HG03521 (cell line): ENCODE data around the gene EXOC3L1.
A peak's percentile ranks its signal among the peaks of the same experiment; 100 is the strongest.

Experiments
- ATAC-seq: cut with Tn5 transposase; IDR thresholded peaks from one replicate; pipeline ENCODE4 v1.9.1; 2021; ENCODE audit warnings: mild to moderate bottlenecking, moderate library complexity; ENCODE audit not compliant: unreplicated experiment

Gene EXOC3L1

DNA sequence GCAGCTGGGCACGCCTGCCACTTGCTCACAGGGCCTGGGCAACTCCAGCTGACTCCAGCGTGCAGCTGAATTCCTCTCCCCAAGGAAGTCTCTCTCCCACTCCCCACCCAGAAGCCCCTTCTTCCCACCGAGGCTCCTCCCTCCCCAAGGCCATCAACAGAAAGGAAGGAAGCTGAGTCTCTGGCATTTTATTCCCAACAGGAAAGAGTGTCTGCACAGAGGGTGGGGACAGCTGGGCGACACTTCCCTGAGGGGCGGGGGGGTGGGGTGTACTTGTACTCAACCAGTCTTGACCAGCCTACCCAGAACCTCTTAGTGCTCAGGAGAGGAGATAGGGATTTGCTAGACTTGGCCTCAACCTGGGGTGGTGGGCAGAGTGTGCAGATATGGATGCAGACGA, at the start of gene EXOC3L1:
Gene EXOC3L1, minus strand, starts transcription at position 96 of the 400 bp plus-strand sequence. CDS start 460 bp downstream, outside the sequence.
- no peak for ATAC-seq

GRCh38 chr16:67238806-67239470, 49.0 kb upstream of the EXOC3L1 start:
- ATAC-seq: no peak

DNA sequence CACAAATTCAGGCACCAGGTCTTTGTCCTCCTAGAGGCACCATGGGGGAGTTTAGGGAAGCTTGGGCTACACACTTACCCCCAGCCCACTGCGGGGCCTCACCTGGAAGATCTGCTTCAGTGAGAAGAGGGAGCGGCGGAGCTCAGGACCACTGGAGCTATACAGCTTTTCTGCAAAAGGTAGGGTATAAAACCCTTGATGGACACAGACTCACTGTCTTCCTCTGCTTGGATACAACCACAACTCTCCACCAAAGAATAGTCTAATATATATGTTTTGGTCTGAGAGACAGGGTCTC, 48.3 kb upstream of the EXOC3L1 start:
- ATAC-seq: no peak

- ATAC-seq: no peak
Measured at GRCh38 chr16:67237396-67238277, 47.7 kb upstream of the EXOC3L1 start.

GRCh38 chr16:67236563-67237395, 46.8 kb upstream of the EXOC3L1 start:
- ATAC-seq: no peak

GRCh38 chr16:67235816-67236562, 46.1 kb upstream of the EXOC3L1 start:
- ATAC-seq: no peak

DNA sequence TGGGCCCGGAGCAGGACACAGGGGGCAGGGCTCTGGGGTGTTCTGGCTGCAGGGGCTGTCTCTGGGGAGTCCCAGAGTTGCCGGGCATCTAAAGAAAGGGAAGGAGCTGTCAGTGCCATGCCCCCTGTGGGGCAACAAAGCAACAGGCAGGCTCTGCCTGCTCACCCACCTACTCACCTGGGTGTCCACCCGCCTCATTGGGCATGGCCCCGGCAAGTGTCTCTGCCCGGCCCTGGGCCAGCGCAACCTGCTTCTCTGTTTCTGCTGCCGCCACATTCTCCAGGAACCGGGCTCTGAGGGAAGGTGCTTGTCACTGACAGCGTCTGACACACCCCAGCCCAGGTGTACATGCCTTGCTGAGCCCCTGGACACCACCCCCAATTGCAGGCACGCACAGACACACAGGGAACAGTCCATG, 44.3 kb upstream of the EXOC3L1 start:
- no peak for ATAC-seq

DNA sequence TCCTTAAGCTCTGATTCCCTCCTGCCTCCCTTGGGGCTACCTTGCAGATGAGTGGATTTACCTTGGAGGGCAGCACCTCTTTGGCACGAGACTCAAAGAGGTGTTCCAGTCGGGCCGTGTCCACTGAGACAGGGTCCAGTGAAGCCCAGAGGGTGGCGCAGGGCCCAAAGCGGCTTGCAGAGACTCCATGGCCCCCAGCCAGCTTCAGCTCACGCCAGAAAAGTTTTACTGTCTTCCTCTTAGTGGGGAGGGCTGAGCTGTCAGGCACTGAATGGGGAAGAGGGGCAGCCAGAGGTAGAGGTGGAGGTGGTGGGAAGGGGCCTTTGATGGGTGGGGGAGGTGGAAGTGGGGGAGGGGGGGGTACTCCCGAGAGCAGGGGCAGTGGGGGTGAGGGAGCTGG, 43.7 kb upstream of the EXOC3L1 start:
- ATAC-seq: no peak

DNA sequence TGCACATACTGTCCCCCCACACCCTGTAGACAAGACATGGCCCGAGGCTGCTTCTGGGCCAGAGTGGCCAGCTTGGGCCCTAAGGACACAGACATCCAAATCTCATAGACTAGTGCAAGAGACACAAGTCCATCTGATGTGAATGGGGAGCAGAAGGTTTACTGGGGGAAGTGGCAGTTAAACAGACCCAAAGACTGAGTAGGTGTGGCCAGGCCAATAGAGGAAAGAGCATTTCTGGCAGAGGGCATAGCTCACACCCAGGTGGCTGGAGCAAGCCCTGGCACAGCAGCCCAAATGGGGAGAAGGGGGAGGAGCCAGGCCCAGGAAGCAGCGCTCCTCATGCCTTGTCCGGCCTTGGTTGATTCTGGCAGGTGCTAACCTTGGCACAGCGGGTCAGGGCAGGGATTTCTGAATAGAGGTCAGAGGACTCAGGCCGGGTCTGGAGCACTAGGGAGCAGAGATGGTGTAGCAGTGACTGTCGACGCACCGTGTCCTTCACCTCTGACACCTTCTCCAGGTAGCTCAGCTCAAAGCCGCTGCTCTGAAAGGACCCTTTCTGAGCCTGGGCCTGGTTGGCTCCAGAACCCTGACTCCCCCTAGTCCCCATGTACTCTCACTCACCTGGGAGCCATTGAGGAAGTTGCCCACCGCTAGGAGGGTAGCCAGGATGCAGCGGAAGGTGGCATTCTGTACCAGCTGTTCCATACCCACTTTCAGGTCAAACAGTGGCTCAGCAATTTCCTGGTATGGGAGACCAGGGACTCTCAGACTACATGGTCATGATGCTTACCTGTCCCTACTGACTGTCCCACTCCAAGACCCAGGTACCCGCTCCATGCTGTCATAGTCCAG, 41.1 kb upstream of the EXOC3L1 start:
- ATAC-seq: no peak

DNA sequence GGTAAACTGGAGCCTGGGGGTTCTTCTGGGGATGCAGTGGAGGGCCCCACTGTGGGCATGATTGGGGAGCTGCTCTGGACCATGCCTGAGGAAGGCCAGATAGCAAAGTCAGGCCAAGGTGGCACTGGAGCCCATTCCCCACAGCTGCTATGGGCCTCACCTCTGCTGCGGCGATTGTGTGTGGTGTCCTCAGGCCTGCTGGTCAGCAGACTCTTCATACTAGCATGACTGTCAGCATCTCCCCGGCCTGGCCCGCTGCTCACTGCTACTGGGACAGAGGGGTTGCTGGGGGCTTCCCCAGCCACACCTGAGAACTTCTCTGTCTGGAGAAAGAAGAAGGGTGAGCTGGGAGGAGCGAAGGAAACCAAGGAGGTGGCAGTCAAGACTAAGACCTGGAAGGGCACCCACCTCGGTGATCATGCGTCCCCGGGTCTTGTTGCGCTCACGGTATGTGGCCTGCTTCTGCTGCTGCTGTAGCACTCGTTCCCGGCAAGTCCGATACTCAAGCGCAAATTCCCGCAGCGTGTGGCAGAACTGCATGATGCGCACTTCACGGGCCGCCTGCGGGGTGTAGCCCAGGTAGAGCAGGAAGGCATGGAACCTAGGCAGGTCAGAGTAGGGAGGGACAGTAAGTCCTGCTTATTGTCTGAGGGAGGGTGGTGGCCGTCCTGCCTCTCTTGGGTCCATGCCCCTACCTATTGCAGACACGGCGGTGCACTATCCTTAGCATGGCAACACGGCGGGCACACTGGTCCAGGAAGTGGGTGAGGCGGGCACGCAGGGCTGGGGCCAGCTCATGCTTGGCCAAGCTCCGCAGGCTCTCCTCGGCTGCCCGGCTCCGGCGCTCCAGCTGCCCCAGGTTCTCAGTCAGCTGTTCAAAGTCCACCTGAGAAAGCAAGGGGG, 40.2 kb upstream of the EXOC3L1 start:
- ATAC-seq: no peak

DNA sequence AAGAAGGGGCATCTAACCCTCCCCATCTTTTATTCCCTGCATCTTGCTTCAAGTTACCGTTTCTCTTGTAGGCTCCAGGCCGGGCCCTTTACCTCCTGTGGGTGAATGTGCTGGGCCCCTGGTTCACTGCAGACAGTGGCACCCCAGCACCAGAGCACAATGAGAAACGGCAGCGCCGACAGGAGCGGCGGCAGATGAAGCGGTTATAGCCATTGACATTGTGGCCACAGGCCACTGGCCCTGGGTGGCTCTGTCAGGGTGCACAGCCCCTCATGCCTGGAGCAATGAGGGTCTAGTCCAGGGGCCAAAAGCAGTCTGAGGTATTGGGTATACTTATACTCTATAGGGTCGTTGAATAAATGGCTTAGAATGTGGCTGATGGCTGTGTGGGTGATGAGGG, 39.0 kb upstream of the EXOC3L1 start:
- no peak for ATAC-seq

DNA sequence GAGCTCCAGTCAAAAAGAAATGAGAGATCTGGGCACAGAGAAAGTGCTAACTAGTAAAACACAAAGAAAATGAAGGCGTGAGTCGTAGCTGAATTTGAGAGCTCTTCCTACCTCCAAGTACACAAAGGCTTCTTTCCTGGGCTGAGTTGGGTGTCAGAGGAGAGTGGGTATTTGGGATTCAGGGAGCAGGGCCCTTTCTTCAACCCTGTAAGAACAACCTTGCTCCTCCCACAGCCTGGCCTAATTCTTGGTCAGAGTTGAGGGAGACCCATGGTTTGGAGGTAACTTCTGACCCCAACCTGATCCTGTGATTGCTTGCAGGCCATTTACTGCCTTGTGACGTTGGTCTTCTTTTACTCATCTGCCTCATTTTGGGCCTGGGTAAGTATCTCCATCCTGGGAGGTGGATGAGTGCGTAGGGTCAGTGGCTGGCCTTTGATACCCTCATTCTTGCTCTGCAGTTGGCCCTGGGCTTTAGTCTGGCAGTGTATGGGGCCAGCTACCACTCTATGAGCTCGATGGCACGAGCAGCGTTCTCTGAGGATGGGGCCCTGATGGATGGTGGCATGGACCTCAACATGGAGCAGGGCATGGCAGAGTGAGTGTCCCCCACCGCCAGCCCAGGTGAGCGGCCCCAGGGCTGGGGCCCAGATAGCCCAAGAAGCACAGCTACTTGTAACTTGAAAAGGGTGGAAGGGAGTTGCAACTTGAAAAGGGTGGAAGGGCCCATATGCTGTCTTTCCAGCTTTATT, 38.3 kb upstream of the EXOC3L1 start:
- ATAC-seq: no peak

DNA sequence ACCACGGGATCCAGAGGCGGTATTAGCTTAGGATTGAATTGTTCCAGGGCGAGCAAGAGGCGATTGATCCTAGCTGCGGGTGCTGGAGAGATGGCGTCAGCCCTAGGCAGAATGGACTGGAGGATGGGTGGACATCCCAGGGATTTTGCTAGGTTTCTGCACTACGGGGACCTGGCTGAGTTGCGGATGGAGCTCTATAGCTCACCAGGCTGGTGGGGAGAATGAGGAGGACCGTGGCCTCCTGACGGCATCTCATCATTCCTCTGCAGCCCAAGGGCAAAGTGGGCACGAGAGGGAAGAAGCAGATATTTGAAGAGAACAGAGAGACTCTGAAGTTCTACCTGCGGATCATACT, 37.6 kb upstream of the EXOC3L1 start:
- no peak for ATAC-seq

GRCh38 chr16:67226804-67227566, 37.0 kb upstream of the EXOC3L1 start, which contains the start of gene TMEM208:
Gene TMEM208, plus strand, starts transcription at chr16:67227130. Its CDS starts 89 bp downstream, at chr16:67227219.
- ATAC-seq: peak; percentile 95

DNA sequence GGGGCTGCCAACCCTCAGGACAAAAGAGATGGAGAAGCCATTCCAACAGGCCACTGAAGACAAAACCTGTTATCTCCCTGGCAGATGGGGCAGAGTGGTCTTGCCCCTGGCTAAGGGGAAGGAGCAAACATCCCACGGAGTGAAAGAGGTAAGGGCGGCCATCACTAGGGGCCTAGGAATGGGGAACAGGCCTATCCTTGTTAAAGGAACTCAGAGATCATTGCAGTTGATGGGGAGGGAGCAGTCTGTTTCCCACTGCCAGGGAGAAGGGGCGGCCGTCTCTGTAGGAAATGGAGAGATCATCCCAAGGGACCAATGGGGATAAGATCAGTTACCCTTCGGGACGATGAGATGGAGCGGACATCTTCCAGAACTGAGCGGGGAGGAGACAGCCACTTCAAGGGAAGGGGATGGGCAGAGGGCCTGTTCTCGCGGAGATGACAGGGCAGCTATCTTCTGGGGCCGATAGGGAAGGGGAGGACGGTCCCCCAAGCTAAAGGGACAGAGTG, 36.4 kb upstream of the EXOC3L1 start:
- ATAC-seq: no peak

GRCh38 chr16:67223992-67224391, 34.1 kb upstream of the EXOC3L1 start:
- ATAC-seq: no peak
